Measurements from ENCODE around the gene NPPB.

Gene NPPB

DNA sequence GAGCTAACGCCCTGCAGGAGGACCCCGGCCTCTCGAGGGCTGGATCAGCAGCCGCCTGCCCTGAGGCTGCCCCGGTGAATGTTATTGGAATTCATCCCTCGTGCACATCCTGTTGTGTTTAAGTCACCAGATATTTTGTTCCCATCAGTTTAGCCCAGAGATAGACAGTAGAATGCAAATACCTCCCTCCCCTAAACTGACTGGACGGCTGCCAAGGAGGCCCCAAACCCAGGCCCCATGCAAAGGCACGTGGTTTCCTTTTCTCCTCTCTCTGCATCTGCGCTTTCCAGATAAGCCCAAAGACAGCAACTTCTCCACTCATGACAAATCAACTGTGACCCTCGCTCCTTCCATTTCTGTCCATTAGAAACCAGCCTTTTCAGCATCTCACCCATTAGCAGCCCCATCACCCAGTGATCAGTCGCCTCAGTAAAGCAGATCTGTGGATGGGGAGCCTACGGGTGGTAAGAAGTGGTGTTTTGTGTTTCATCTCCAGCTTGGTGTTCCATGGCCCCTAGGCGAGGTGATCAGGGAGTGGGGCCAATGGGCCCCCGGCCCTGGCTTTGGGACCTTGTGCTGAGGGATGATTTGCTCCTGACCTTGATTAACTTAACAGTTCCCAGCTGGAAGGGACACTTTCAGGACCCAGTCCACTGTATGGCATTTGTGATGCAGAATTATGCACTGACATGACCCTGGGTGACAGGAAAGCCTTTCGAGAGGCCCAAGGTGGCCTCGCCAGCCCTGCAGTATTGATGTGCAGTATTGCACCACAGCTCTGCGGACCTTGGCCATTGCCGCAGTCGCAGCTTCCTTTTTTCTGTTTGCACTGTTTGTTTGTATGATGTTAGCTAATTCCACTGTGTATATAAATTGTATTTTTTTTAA is 16.3 kb downstream of the NPPB start:
- H3K27ac ChIP-seq, result no peak overlapping the region
- no peak for TF ChIP-seq ZFX (IDR thresholded peaks at IDR 0.05)

DNA sequence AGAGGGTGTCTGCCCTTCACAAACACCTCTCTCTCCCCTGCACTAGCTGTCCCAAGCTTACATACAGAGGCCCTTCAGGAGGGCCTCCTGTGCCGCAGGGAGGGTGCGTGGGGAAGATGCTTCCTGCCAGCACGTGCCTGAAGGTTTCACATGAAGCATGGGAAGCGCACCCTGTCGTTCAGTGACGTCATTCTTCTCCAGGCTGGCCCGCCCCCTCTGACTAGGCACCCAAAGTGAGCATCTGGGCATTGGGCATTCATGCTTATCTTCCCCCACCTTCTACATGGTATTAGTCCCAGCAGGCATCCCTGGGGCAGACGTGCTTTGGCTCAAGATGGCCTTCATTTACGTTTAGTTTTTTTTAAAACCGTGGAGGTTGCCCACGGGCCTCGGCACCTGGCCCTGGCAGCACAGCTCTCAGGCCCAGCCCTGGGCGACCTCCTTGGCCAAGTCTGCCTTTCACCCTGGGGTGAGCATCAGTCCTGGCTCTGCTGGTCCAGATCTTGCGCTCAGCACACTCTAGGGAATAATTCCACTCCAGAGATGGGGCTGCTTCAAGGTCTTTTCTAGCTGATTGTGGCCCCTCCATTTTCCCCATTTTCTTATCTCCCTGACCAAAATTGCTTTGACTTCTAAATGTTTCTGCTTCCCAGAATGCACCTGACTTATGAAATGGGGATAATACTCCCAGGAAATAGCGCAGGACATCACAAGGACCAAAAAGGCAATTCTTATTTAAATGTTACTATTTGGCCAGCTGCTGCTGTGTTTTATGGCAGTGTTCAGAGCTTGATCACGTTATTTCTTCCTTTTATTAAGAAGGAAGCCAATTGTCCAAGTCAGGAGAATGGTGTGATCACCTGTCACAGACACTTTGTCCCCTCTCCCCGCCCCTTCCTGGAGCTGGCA is 17.2 kb downstream of the NPPB start:
- no peak overlapping the region for H3K27ac ChIP-seq
- TF ChIP-seq, protein P1, sequence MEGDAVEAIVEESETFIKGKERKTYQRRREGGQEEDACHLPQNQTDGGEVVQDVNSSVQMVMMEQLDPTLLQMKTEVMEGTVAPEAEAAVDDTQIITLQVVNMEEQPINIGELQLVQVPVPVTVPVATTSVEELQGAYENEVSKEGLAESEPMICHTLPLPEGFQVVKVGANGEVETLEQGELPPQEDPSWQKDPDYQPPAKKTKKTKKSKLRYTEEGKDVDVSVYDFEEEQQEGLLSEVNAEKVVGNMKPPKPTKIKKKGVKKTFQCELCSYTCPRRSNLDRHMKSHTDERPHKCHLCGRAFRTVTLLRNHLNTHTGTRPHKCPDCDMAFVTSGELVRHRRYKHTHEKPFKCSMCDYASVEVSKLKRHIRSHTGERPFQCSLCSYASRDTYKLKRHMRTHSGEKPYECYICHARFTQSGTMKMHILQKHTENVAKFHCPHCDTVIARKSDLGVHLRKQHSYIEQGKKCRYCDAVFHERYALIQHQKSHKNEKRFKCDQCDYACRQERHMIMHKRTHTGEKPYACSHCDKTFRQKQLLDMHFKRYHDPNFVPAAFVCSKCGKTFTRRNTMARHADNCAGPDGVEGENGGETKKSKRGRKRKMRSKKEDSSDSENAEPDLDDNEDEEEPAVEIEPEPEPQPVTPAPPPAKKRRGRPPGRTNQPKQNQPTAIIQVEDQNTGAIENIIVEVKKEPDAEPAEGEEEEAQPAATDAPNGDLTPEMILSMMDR (conservative IDR thresholded peaks at IDR 0.05), result no peak
- no peak for TF ChIP-seq ZFX (IDR thresholded peaks at IDR 0.05)

DNA sequence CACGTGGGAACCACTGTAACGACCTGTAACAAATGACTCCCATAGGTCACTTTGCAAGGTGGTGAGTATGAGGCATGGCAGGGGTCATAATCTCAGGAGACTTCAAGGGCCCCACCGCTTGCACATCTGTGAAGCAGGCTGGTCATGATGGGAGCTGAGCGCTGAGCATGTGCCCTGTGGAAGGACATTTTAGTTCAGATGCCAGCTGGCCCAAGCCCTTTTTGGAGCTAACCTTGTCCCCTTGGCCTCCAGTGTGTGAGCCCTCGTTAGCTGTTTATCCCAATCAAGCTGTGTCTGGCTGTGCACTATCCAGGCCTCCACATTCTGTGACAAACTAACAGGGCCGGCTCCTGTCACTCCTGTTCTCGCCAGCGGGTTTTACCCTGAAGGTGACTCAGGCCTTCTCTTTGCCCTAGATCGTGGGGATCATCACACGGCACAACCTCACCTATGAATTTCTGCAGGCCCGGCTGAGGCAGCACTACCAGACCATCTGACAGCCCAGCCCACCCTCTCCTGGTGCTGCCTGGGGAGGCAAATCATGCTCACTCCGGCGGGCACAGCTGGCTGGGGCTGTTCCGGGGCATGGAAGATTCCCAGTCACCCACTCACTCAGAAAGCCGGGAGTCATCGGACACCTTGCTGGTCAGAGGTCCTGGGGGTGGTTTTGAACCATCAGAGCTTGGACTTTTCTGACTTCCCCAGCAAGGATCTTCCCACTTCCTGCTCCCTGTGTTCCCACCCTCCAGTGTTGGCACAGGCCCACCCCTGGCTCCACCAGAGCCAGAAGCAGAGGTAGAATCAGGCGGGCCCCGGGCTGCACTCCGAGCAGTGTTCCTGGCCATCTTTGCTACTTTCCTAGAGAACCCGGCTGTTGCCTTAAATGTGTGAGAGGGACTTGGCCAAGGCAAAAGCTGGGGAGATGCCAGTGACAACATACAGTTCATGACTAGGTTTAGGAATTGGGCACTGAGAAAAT is 18.7 kb downstream of the NPPB start:
- no peak overlapping the region for H3K27ac ChIP-seq
- TF ChIP-seq, protein P1 (conservative IDR thresholded peaks at IDR 0.05), result no peak
- TF ChIP-seq ZFX (IDR thresholded peaks at IDR 0.05), result no peak

DNA sequence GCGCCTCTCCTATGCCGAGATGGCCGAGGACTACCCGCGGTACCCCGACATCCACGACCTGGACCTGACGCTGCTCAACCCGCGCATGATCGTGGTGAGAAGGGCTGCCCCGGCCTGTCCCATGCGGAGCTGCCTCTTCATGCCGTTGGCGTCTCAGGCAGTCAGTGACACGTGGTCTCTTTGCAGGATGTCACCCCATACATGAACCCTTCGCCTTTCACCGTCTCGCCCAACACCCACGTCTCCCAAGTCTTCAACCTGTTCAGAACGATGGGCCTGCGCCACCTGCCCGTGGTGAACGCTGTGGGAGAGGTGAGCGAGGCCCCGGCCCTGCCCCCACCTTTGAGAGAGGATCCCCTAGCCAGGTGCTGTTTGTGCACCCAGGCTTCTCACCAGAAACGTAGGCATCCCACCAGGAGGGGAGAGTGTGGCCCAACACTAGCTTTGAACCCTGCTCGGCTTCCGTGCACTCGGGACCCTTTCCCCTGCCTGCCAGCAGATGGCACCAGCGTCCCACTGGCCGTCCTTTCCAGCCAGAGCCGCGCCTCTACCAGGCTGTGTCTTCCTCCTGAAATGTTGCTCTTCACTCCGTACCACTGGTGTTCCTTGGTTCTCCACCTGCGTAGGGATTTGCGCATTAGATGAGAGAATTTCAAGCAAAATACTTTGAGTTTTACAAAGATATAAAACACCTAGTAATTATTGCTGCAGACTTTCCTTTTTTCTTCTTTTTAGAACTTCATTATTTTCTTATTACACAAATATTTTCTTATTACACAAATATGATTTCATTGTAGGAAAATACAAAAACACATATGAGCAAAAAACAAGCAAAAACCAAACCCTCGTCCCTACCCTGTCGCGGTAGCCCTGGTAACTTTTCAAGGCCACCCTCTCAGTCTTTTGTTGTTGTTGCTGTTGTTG is 20.1 kb downstream of the NPPB start:
- TF ChIP-seq ZFX (IDR thresholded peaks at IDR 0.05), result no peak
- TF ChIP-seq, protein P1 (conservative IDR thresholded peaks at IDR 0.05), result peak; percentile 100
- no peak overlapping the region for H3K27ac ChIP-seq

DNA sequence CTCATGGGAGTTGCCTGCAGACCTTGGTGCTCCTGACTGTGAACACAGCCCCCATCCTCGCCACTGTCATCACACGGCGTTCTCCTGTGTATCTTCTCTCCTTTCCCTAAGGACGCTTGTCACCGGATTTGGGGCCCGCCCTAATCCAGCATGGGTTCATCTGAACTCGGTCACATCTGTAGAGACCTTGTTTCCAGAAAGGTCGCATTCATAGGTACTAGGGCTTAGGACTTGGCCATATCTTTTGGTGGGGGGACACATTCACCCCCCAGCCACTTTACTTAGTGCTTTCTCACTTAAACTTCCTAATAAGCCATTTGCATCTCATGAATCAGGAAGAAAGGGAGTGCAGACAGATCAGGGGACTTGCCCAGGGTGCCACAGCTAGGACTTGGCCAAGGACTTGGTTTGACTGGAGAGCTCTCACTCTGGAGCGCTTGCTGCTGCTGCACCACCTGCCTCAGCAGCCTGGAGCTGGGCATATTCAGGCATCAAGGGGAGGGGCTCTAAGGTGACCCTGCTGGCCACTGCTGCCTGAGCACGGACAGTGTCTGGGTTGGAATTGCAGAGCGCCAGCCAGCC is 20.9 kb downstream of the NPPB start:
- TF ChIP-seq ZFX (IDR thresholded peaks at IDR 0.05), result no peak
- no peak overlapping the region for H3K27ac ChIP-seq

DNA sequence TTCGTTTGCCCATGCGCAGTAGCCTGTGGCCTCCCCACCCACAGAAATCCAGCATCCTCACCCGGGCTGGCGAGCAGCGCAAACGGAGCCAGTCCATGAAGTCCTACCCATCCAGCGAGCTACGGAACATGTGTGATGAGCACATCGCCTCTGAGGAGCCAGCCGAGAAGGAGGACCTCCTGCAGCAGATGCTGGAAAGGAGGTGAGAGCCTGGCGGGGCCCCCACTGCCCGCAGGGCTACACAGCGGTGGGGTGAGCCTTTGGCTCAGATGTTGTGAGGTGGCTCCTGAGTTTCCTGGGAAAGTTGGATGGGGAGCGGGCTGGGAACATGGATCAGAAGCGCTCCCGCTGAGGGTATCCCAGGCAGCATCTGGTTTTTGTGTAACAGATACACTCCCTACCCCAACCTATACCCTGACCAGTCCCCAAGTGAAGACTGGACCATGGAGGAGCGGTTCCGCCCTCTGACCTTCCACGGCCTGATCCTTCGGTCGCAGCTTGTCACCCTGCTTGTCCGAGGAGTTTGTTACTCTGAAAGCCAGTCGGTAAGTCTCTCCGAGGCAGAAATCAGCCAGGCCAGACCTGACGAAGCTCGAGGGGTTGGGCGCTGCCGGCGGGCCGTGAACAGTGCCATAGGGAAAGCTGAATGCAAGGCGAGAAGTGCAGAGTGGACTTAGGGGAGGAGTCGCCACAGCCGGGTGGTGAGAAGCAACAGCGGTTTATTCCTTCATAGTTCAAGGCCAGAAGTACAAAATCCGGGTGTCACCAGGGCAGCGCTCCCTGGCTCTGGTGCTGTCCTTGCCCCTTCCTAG is 21.6 kb downstream of the NPPB start:
- TF ChIP-seq ZFX (IDR thresholded peaks at IDR 0.05), result no peak
- H3K27ac ChIP-seq, result no peak overlapping the region

DNA sequence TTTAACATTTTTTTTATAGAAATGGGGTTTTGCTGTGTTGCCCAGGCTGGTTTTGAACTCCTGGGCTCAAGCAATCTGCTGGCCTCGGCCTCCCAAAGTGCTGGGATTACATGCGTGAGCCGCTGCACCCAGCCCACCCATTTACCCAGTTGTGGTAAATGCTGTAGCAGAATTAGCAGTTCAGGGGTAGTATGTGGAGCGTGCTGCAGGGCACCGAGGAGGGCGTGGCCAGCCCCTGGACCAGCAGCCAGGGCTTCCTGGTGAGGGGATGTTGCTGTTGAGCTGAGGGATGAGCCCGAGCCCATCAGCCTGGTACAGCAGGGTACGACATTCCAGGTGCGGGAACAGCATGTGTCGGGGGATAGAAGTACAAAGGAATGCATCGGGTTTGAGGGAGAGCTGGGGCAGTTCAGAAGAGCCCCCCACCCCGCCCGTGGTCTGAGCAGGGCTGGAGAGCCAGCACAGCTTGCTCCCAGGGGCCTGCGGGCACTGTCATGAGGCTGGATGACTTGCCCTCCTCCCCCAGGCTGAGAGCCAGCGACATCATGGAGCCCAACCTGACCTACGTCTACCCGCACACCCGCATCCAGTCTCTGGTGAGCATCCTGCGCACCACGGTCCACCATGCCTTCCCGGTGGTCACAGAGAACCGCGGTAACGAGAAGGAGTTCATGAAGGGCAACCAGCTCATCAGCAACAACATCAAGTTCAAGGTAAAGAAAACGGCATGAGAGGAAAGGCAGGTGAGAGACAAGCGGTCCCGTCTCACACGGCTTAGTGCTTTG is 23.1 kb downstream of the NPPB start:
- TF ChIP-seq, protein P1 (conservative IDR thresholded peaks at IDR 0.05), result no peak
- no peak for TF ChIP-seq ZFX (IDR thresholded peaks at IDR 0.05)
- H3K27ac ChIP-seq, result no peak overlapping the region
